Stimulated activated CD4-positive, alpha-beta T cell treated with anti-CD3 and anti-CD28 coated beads, Interleukin-4, amount 100 ng/mL, for 24 hours (primary cell): ENCODE data around the gene ATPAF1.

Source experiments
- DNase-seq: peaks from one replicate; pipeline ENCODE4 v3.0.0-alpha.2; 2020

The ATPAF1 gene

GRCh38 chr1:46646844-46647243 is 21.3 kb downstream of the ATPAF1 start:
- DNase-seq, result no peak

GRCh38 chr1:46646331-46646730 is 21.8 kb downstream of the ATPAF1 start:
- no peak for DNase-seq

GRCh38 chr1:46645815-46646214 is 22.3 kb downstream of the ATPAF1 start:
- DNase-seq, result no peak

GRCh38 chr1:46643368-46643775 is 24.8 kb downstream of the ATPAF1 start:
- no peak for DNase-seq

- no peak for DNase-seq
These were observed 26.0 kb downstream of the ATPAF1 start for GRCh38 chr1:46642115-46642680.

GRCh38 chr1:46639547-46639946 is 28.6 kb downstream of the ATPAF1 start:
- DNase-seq, result no peak

GRCh38 chr1:46638921-46639320 is 29.2 kb downstream of the ATPAF1 start:
- no peak for DNase-seq

GRCh38 chr1:46637444-46638083 is 30.6 kb downstream of the ATPAF1 start:
- no peak for DNase-seq

- DNase-seq, result no peak
These were observed 33.0 kb downstream of the ATPAF1 start for GRCh38 chr1:46635205-46635604.

GRCh38 chr1:46630719-46631118 is 37.4 kb downstream of the ATPAF1 start:
- DNase-seq, result no peak

GRCh38 chr1:46623743-46624644 is 44.2 kb downstream of the ATPAF1 start:
- no peak for DNase-seq

- DNase-seq, result no peak
These were observed 45.8 kb downstream of the ATPAF1 start for GRCh38 chr1:46622344-46622743.

GRCh38 chr1:46621930-46622329 is 46.2 kb downstream of the ATPAF1 start:
- DNase-seq, result no peak

- DNase-seq, result no peak
These were observed 48.4 kb downstream of the ATPAF1 start for GRCh38 chr1:46619656-46620258.

- no peak for DNase-seq
These were observed 49.3 kb downstream of the ATPAF1 start for GRCh38 chr1:46618754-46619415.

- no peak for DNase-seq
These were observed 50.3 kb downstream of the ATPAF1 start for GRCh38 chr1:46617833-46618232.

GRCh38 chr1:46617108-46617800 is 50.9 kb downstream of the ATPAF1 start:
- DNase-seq, result no peak

- DNase-seq, result peak; percentile 67
These were observed 51.7 kb downstream of the ATPAF1 start, which contains the start of gene MOB3C for GRCh38 chr1:46616277-46617107. Gene MOB3C (minus strand): TSS chr1:46616811. CDS start chr1:46613321, 3,490 bp downstream.

- DNase-seq, result peak; percentile 9
These were observed 52.4 kb downstream of the ATPAF1 start for GRCh38 chr1:46615735-46616134.

GRCh38 chr1:46615088-46615487 is 53.1 kb downstream of the ATPAF1 start:
- DNase-seq, result no peak

GRCh38 chr1:46614604-46614984 is 53.6 kb downstream of the ATPAF1 start:
- no peak for DNase-seq
